Sigmoid colon (tissue), 7 donors: ENCODE measurements around the gene AMY1C. TPM values are rescaled to one million over a fixed set of nuclear protein-coding genes. Genes with fewer than 3 reads are reported as not detected.
"Not testable (repeated sequence)": the region's sequence is repeated elsewhere in the genome, so short reads cannot be mapped to it uniquely, and the experiment has no call there.

Experiments used
- DNase-seq: peaks from one replicate; pipeline ENCODE4 v3.0.0-alpha.2; 2019
- H3K27ac ChIP-seq, 4 donors: fragments of 200-600 bp; sonication (generic); one replicate each; pipeline ENCODE4 v1.5.1; 2016 to 2019; ENCODE audit warnings: mild to moderate bottlenecking in 1 of 4
- H3K27me3 ChIP-seq, 3 donors: fragments of 200-600 bp; sonication (generic); one replicate each; pipeline ENCODE4 v1.5.1; 2019; ENCODE audit warnings: mild to moderate bottlenecking in 1 of 3
- H3K36me3 ChIP-seq, 4 donors: fragments of 200-600 bp; sonication (generic); one replicate each; pipeline ENCODE4 v1.5.1; 2016 to 2019
- H3K4me1 ChIP-seq, 4 donors: fragments of 200-600 bp; sonication (generic); one replicate each; pipeline ENCODE4 v1.5.1; 2017 to 2019
- H3K4me3 ChIP-seq, 4 donors: fragments of 200-600 bp; sonication (generic); one replicate each; pipeline ENCODE4 v1.5.1; 2017 to 2019; ENCODE audit warnings: mild to moderate bottlenecking in 2 of 4, moderate library complexity in 1 of 4
- H3K9me3 ChIP-seq, 4 donors: fragments of 200-600 bp in 3 of 4; sonication (generic) in 3 of 4; one replicate each; pipeline versions ENCODE4 v1.5.1 to v1.6.1; 2013 to 2019
- WGBS, 2 donors: extraction: QIAGEN DNeasy Blood & Tissue Kit; methylation state at CpG; one replicate each; pipeline ENCODE4 v1.1.7; 2013; 5-methylcytosine and 5-hydroxymethylcytosine counted together
- intact Hi-C: fragments of 100-400 bp; cut with DNase I; formaldehyde crosslinking; loops from one replicate; pipeline ENCODE4 v1.15.1; 2023
- polyA plus RNA-seq, 3 donors: library from polyadenylated mRNA; stranded (reverse); fragments of 200-250 nt; gene quantifications; one replicate each; pipeline ENCODE4 v1.2.3, GENCODE V29; 2013
- total RNA-seq, 4 donors: library from RNA; depleted of rRNA; stranded (reverse); fragments of >200 nt; gene quantifications; one replicate each; pipeline ENCODE4 v1.1.0, GENCODE V29; 2016
- donor health status: healthy with polysubstance abuse.
- donor health status: Bipolar disorder and iron deficiency.
- donor health status: healthy.

Gene AMY1C
- total RNA-seq, result not detected
- polyA plus RNA-seq, result not detected

DNA sequence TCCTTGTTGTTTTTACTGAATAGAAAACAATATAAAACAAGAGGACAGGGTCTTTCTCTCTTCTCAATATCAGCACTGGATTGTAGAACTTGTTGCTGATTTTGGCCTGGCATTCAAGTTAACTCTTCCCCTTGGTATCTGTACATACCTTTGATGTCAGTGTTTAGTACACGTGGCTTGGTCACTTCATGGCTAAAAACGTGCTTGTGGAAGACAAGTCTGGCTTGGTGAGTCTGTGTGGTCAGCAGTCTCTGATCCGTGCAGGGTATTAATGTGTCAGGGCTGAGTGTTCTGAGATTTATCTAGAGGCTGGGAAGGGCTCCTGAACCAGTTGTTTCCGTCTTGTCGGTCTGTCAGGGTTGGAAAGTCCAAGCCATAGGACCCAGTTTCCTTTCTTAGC is at the start of gene AMY1C:
Gene AMY1C (plus strand): TSS at position 301 of the 400 bp plus-strand sequence. CDS start 572 bp downstream, outside the sequence.
- not testable (repeated sequence) for H3K4me3 ChIP-seq, H3K27ac ChIP-seq
- WGBS, 2 donors, result no CpG with 5 or more reads among the region's 5 CpGs

DNA sequence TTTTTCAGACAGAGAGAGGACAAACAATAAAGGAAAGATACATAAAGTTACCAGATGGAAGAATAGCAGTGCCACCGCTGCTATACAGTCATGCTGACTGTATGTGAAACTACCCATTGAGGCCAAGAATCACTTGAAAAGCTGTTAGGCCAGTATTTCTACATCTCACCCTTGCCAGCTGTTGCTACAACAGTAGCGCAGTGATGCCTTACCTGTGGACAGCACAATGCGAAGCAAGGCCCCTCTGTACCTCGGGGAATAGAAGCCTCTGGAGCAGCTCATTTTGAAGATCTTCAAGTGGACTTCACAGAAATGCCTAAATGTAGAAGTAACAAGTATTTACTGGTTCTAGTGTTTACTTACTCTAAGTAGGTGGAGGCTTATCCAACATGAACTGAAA is 49.0 kb upstream of the AMY1C start:
- H3K4me3 ChIP-seq, H3K4me1 ChIP-seq, H3K27me3 ChIP-seq, H3K27ac ChIP-seq, intact Hi-C loops, H3K36me3 ChIP-seq, DNase-seq, H3K9me3 ChIP-seq: not testable (repeated sequence)
- WGBS, 2 donors, result no CpG with 5 or more reads among the region's 4 CpGs

More for the DNA sequence above, at the start of gene AMY1C:
- H3K36me3 ChIP-seq, H3K4me1 ChIP-seq, H3K9me3 ChIP-seq, H3K27me3 ChIP-seq, DNase-seq, intact Hi-C loops: not testable (repeated sequence)

DNA sequence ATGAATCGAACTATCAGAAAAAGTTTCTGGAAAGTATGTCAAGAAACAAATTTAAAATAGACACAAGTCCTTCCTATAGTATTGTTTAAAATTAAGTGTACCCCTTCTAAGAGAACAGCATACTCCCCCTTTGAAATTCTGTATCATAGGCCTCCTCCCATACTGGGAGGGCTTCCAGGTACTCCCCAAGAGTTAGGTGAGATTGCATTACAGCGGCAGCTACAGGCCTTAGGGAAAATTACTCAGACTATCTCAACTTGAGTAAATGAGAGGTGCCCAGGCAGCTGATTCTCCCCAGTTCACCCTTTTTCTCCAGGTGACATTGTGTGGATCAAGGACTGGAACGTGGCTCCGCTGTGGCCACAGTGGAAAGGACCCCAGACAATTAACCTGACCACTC is 48.4 kb upstream of the AMY1C start:
- DNase-seq, H3K36me3 ChIP-seq, H3K9me3 ChIP-seq, H3K27ac ChIP-seq, H3K4me1 ChIP-seq, intact Hi-C loops, H3K27me3 ChIP-seq, H3K4me3 ChIP-seq: not testable (repeated sequence)
- WGBS, 2 donors, result no CpG with 5 or more reads among the region's 4 CpGs

DNA sequence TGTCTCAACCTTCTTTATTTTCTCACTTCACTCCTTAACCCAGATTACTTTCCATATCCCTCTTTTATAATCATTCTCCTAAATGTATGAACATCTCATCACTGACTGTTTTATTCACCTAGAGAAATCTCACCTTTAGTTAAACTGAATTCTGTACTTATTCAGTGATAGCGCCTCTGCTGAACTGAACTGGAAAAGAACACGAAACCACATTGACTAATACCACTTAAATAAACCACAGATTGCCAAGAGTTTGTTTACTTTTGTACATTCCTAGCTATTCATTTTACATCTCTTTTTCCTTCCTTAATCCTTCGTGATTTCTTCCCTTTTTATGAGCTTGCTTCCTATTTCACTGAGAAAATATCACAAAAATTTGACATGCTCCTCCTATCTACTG is 42.0 kb upstream of the AMY1C start:
- intact Hi-C loops, H3K9me3 ChIP-seq: not testable (repeated sequence)
- WGBS, 2 donors, result no CpG with 5 or more reads among the region's 3 CpGs

DNA sequence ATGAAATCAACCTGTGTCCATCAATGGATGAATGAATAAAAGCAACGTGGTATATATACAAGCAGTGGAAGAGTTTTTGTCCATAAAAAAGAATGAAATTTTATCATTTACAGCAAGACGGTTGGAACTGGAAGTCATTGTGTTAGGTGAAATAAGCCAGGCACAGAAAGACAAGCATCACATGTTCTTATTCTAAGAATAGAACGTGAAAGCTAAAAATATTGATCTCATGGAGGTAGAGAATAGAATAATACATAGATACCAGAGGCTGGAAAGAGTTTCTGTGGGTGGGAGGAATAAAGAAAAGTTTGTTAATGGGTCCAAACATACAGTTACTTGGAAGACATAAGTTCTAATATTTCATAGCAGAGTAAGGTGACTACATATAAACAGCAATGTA is 39.3 kb upstream of the AMY1C start:
- WGBS, 2 donors, result no CpG with 5 or more reads among the region's 3 CpGs
- not testable (repeated sequence) for H3K9me3 ChIP-seq

More for the DNA sequence above, 42.0 kb upstream of the AMY1C start:
- not testable (repeated sequence) for H3K27me3 ChIP-seq, H3K27ac ChIP-seq, DNase-seq, H3K4me3 ChIP-seq, H3K36me3 ChIP-seq, H3K4me1 ChIP-seq

DNA sequence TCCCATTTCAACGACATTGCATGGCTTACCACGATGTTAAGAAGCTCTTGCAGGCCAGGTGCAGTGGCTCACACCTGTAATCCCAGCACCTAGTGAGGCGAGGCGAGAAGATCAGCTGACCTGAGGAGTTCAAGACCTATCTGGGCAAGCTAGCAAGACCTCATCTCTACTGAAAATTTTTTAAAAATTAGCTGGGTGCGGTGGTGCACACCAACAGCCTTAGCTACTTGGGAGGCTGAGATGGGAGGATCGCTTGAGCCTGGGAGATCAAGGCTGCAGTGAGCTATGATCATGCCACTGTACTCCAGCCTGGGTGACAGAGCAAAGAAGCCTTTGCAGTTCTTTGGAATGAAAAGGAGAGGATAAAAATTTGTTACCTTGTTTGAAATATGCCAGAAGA is 32.3 kb upstream of the AMY1C start:
- H3K4me1 ChIP-seq, H3K27ac ChIP-seq, DNase-seq, intact Hi-C loops, H3K36me3 ChIP-seq, H3K27me3 ChIP-seq, H3K9me3 ChIP-seq, H3K4me3 ChIP-seq: not testable (repeated sequence)
- 71 to 88% methylated on average over 4 to 6 of the region's 6 CpGs for WGBS, 2 donors

More for the DNA sequence above, 39.3 kb upstream of the AMY1C start:
- DNase-seq, H3K27ac ChIP-seq, H3K36me3 ChIP-seq, H3K27me3 ChIP-seq, H3K4me3 ChIP-seq, intact Hi-C loops, H3K4me1 ChIP-seq: not testable (repeated sequence)

DNA sequence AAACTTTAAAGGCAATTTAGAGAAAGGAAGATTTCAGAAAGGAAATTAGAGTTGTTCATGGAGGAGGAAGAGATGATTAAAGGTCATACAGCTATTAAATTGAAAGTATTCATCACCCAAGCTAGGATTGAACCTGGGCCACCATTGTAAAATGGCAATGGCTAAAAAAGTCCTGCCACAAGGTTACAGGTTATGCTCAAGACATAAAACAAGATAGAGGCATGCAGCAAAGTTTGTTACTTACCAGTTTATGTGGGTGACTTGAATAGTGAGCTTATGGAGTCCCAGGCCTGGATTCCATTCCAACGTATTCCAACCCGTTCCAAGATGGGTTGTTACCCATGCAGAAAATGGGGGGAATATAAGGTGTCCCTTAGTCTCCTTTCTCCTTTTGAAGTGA is 28.2 kb upstream of the AMY1C start:
- no CpG with 5 or more reads among the region's 2 CpGs for WGBS, 2 donors
- DNase-seq, H3K9me3 ChIP-seq, H3K4me1 ChIP-seq, H3K27ac ChIP-seq, H3K27me3 ChIP-seq, H3K4me3 ChIP-seq, H3K36me3 ChIP-seq, intact Hi-C loops: not testable (repeated sequence)

DNA sequence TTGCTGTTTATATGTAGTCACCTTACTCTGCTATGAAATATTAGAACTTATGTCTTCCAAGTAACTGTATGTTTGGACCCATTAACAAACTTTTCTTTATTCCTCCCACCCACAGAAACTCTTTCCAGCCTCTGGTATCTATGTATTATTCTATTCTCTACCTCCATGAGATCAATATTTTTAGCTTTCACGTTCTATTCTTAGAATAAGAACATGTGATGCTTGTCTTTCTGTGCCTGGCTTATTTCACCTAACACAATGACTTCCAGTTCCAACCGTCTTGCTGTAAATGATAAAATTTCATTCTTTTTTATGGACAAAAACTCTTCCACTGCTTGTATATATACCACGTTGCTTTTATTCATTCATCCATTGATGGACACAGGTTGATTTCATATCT is 14.4 kb upstream of the AMY1C start:
- H3K4me3 ChIP-seq, H3K9me3 ChIP-seq, intact Hi-C loops, DNase-seq, H3K27ac ChIP-seq, H3K27me3 ChIP-seq, H3K36me3 ChIP-seq, H3K4me1 ChIP-seq: not testable (repeated sequence)
- WGBS, 2 donors, result no CpG with 5 or more reads among the region's 3 CpGs

DNA sequence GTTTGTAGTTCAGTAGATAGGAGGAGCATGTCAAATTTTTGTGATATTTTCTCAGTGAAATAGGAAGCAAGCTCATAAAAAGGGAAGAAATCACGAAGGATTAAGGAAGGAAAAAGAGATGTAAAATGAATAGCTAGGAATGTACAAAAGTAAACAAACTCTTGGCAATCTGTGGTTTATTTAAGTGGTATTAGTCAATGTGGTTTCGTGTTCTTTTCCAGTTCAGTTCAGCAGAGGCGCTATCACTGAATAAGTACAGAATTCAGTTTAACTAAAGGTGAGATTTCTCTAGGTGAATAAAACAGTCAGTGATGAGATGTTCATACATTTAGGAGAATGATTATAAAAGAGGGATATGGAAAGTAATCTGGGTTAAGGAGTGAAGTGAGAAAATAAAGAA is 11.7 kb upstream of the AMY1C start:
- H3K4me1 ChIP-seq, H3K4me3 ChIP-seq, DNase-seq, H3K27me3 ChIP-seq, H3K36me3 ChIP-seq, H3K9me3 ChIP-seq, H3K27ac ChIP-seq, intact Hi-C loops: not testable (repeated sequence)
- WGBS, 2 donors, result no CpG with 5 or more reads among the region's 3 CpGs

DNA sequence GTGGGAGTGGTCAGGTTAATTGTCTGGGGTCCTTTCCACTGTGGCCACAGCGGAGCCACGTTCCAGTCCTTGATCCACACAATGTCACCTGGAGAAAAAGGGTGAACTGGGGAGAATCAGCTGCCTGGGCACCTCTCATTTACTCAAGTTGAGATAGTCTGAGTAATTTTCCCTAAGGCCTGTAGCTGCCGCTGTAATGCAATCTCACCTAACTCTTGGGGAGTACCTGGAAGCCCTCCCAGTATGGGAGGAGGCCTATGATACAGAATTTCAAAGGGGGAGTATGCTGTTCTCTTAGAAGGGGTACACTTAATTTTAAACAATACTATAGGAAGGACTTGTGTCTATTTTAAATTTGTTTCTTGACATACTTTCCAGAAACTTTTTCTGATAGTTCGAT is 5.2 kb upstream of the AMY1C start:
- H3K27ac ChIP-seq, intact Hi-C loops, H3K4me3 ChIP-seq, H3K27me3 ChIP-seq, H3K4me1 ChIP-seq, DNase-seq, H3K36me3 ChIP-seq, H3K9me3 ChIP-seq: not testable (repeated sequence)
- no CpG with 5 or more reads among the region's 4 CpGs for WGBS, 2 donors

DNA sequence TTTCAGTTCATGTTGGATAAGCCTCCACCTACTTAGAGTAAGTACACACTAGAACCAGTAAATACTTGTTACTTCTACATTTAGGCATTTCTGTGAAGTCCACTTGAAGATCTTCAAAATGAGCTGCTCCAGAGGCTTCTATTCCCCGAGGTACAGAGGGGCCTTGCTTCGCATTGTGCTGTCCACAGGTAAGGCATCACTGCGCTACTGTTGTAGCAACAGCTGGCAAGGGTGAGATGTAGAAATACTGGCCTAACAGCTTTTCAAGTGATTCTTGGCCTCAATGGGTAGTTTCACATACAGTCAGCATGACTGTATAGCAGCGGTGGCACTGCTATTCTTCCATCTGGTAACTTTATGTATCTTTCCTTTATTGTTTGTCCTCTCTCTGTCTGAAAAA is 4.7 kb upstream of the AMY1C start:
- intact Hi-C loops, H3K4me1 ChIP-seq, H3K9me3 ChIP-seq, H3K27ac ChIP-seq, H3K27me3 ChIP-seq, H3K4me3 ChIP-seq, DNase-seq, H3K36me3 ChIP-seq: not testable (repeated sequence)
- no CpG with 5 or more reads among the region's 4 CpGs for WGBS, 2 donors

DNA sequence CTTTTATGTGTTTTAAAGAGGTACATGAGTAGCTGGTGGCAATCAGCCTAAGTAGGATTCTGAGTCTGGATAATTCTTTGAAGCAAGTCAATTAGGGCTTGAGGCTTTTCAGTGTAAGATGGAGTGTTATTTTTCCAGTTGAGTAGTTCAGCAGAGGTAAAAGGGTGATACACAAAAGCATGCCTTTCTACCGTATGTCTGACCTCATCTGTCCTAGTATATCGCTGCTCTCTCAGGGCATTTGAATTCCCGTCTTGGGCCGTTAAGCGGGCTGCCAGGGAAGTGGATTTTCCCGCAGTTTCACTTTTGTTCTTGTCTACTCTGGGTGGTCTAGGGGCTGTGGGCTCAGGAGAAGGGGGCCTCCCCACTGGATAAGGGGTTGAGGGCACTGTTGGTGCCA is 1.4 kb upstream of the AMY1C start:
- H3K4me1 ChIP-seq, H3K27me3 ChIP-seq, H3K36me3 ChIP-seq, DNase-seq, H3K4me3 ChIP-seq, intact Hi-C loops, H3K27ac ChIP-seq, H3K9me3 ChIP-seq: not testable (repeated sequence)
- no CpG with 5 or more reads among the region's 6 CpGs for WGBS, 2 donors
